Naive thymus-derived CD8-positive, alpha-beta T cell (primary cell): ENCODE data around the gene RAMP2. TPM values are rescaled to one million over a fixed set of nuclear protein-coding genes. Genes with fewer than 3 reads are reported as not detected.
"Not testable (repeated sequence)": the region's sequence is repeated elsewhere in the genome, so short reads cannot be mapped to it uniquely, and the experiment has no call there.

ENCODE experiments used
- ATAC-seq, 2 donors: fragments of 150-1000 bp; cut with Tn5 transposase in 1 of 2; sonication (Bioruptor Pico), chemical (Tn5 transposase) in 1 of 2; 1 replicate in 1 of 2; 2 replicates in 1 of 2; pipeline ENCODE4 v1.10.0; 2021; ENCODE audit warnings: mild to moderate bottlenecking in 2 of 2, moderate library complexity in 2 of 2
- POLR2A ChIA-PET: fragments of 350-600 bp; sonication (Branson Sonifier 250); formaldehyde crosslinking; loops from one replicate; lab custom pipeline; 2021; ENCODE audit warnings: antibody characterized with exemption; lab: Charles Lee
- DNase-seq, 10 donors: peaks; one replicate each; pipeline versions ENCODE4 v3.0.0 to v3.0.0-alpha.2; 2020 to 2022
- H3K27ac Mint-ChIP-seq, 10 donors: one replicate each; pipeline ENCODE4 v1.8.0; 2020 to 2022; ENCODE audit warnings: mild to moderate bottlenecking in 10 of 10, mixed read lengths in 10 of 10, moderate library complexity in 4 of 10, inconsistent platforms in 1 of 10
- H3K27me3 Mint-ChIP-seq, 5 donors: one replicate each; pipeline ENCODE4 v1.8.0; 2021 to 2022; ENCODE audit warnings: mixed read lengths in 5 of 5
- H3K36me3 Mint-ChIP-seq, 3 donors: one replicate each; pipeline ENCODE4 v1.8.0; 2020 to 2022; ENCODE audit warnings: mixed read lengths in 3 of 3, mild to moderate bottlenecking in 2 of 3, inconsistent platforms in 1 of 3
- H3K4me1 Mint-ChIP-seq, 4 donors: one replicate each; pipeline ENCODE4 v1.8.0; 2021 to 2022; ENCODE audit warnings: mixed read lengths in 4 of 4
- H3K4me3 Mint-ChIP-seq, 10 donors: one replicate each; pipeline ENCODE4 v1.8.0; 2020 to 2022; ENCODE audit warnings: mild to moderate bottlenecking in 10 of 10, mixed read lengths in 10 of 10, moderate library complexity in 6 of 10, inconsistent platforms in 1 of 10
- H3K9me3 Mint-ChIP-seq, 9 donors: one replicate each; pipeline ENCODE4 v1.8.0; 2020 to 2022; ENCODE audit warnings: mixed read lengths in 9 of 9, mild to moderate bottlenecking in 3 of 9, inconsistent platforms in 1 of 9, moderate library complexity in 1 of 9
- polyA plus RNA-seq, 3 donors: library from polyadenylated mRNA; unstranded; fragments of 300-500 nt; fragmentation: Illumina TruSeq; gene quantifications; one replicate each; pipeline ENCODE4 v1.2.3, GENCODE V29; 2021
- total RNA-seq, 8 experiments: library from RNA in 2 of 8; stranded (reverse) in 2 of 8; gene quantifications; one replicate each; pipeline ENCODE4 v1.2.3 and lab custom pipeline; 2021 to 2026

Gene RAMP2
- total RNA-seq = not detected
- not detected for polyA plus RNA-seq
- 0 to 0.09 (median 0) reads per million in 6 experiments for total RNA-seq (lab: John Stamatoyannopoulos, UW)

- peak; percentile 69 to 77 for ATAC-seq
- Mint-ChIP-seq H3K27me3 (peaks cover 43 to 80% (median 50%) of the 10 kb centered on the region in 5 donors), H3K4me3 (peak within 1 kb of the TSS; percentile 50 to 72 (median 65)), H3K27ac (peak within 1 kb of the TSS in 2 of 10 donors; percentile 32 to 70), H3K4me1 (peaks cover 3 to 16% (median 14%) of the 10 kb centered on the region in 4 donors), H3K9me3 (no peaks in the 10 kb centered on the region), H3K36me3 (peaks cover 0 to 3% (median 0%) of the 10 kb centered on the region in 3 donors)
- POLR2A ChIA-PET = interaction anchor here (0.6 to 3.0 kb wide), 3 partner anchors 11 to 170 kb away, joined by 3 to 13 read pairs (median 7); partner anchors contain the start of gene VPS25
- peak in 5 of 10 donors; percentile 6 to 34 (median 30) for DNase-seq
Measured at GRCh38 chr17:42760652-42761581, at the start of gene RAMP2. TSS of gene RAMP2 (plus strand) at chr17:42761227. CDS start at chr17:42761262, 35 bp downstream.

- Mint-ChIP-seq H3K4me3 (no peak overlapping the region), H3K9me3 (no peaks in the 10 kb centered on the region), H3K4me1 (peaks cover 0 to 3% (median under 1%) of the 10 kb centered on the region in 4 donors), H3K36me3 (peaks cover 17 to 91% (median 50%) of the 10 kb centered on the region in 3 donors), H3K27ac (no peak overlapping the region), H3K27me3 (no peaks in the 10 kb centered on the region)
- POLR2A ChIA-PET = no interaction called here
- DNase-seq (peak in 9 of 10 donors; percentile 6 to 73 (median 55)), ATAC-seq (peak; percentile 89 to 94)
Measured at GRCh38 chr17:42720996-42721583, 39.9 kb upstream of the RAMP2 start.

GRCh38 chr17:42723636-42724035, 37.4 kb upstream of the RAMP2 start:
- Mint-ChIP-seq H3K36me3 (peaks cover 7 to 85% (median 33%) of the 10 kb centered on the region in 3 donors), H3K27ac (peak overlapping the region in 1 of 10 donors; percentile 43), H3K4me3 (no peak overlapping the region), H3K4me1 (peaks cover 0 to 3% (median under 1%) of the 10 kb centered on the region in 4 donors), H3K27me3 (no peaks in the 10 kb centered on the region), H3K9me3 (no peaks in the 10 kb centered on the region)
- DNase-seq = no peak
- POLR2A ChIA-PET = no interaction called here
- ATAC-seq = no peak

- Mint-ChIP-seq H3K27ac (no peak overlapping the region), H3K9me3 (no peaks in the 10 kb centered on the region), H3K4me1 (peaks cover 0 to 3% (median under 1%) of the 10 kb centered on the region in 4 donors), H3K4me3 (no peak overlapping the region), H3K27me3 (no peaks in the 10 kb centered on the region), H3K36me3 (peaks cover 6 to 88% (median 28%) of the 10 kb centered on the region in 3 donors)
- no peak for DNase-seq
- no peak for ATAC-seq
- POLR2A ChIA-PET = no interaction called here
Measured at GRCh38 chr17:42725143-42725542, 35.9 kb upstream of the RAMP2 start.

GRCh38 chr17:42740699-42741098, 20.3 kb upstream of the RAMP2 start:
- no peaks in the 10 kb centered on the region for H3K27me3 Mint-ChIP-seq
- H3K4me1 Mint-ChIP-seq = peaks cover 16 to 49% (median 28%) of the 10 kb centered on the region in 4 donors
- no peak for DNase-seq
- no peaks in the 10 kb centered on the region for H3K9me3 Mint-ChIP-seq
- ATAC-seq = no peak
- peaks cover 0 to 8% (median 0%) of the 10 kb centered on the region in 3 donors for H3K36me3 Mint-ChIP-seq
- H3K27ac Mint-ChIP-seq = peak overlapping the region in 1 of 10 donors; percentile 5
- POLR2A ChIA-PET = interaction anchor here (0.7 to 2.0 kb wide), 2 partner anchors 33 to 309 kb away, joined by 4 read pairs; partner anchors contain the start of gene VPS25
- H3K4me3 Mint-ChIP-seq = no peak overlapping the region

GRCh38 chr17:42742916-42743315, 18.1 kb upstream of the RAMP2 start:
- not testable (repeated sequence) for H3K36me3 Mint-ChIP-seq, H3K27me3 Mint-ChIP-seq, H3K9me3 Mint-ChIP-seq, DNase-seq, ATAC-seq
- Mint-ChIP-seq H3K27ac (peak overlapping the region in 2 of 10 donors; percentile 43 to 61), H3K4me1 (peaks cover 16 to 39% (median 25%) of the 10 kb centered on the region in 4 donors), H3K4me3 (peak overlapping the region in 5 of 10 donors; percentile 27 to 51 (median 33))
- POLR2A ChIA-PET = interaction anchor here (0.7 to 2.0 kb wide), 3 partner anchors 31 to 885 kb away, joined by 4 to 5 read pairs (median 4); partner anchors contain the start of gene VPS25

GRCh38 chr17:42743595-42744282, 17.3 kb upstream of the RAMP2 start:
- H3K27me3 Mint-ChIP-seq = peaks cover 0 to 10% (median 2%) of the 10 kb centered on the region in 5 donors
- peak overlapping the region; percentile 76 to 97 (median 95) for H3K27ac Mint-ChIP-seq
- ATAC-seq (no peak), DNase-seq (no peak)
- H3K36me3 Mint-ChIP-seq = peaks cover 0 to 2% (median 0%) of the 10 kb centered on the region in 3 donors
- H3K4me1 Mint-ChIP-seq = peaks cover 16 to 39% (median 25%) of the 10 kb centered on the region in 4 donors
- H3K4me3 Mint-ChIP-seq = peak overlapping the region; percentile 88 to 99 (median 95)
- H3K9me3 Mint-ChIP-seq = no peaks in the 10 kb centered on the region
- POLR2A ChIA-PET = interaction anchor here (0.7 to 2.1 kb wide), 5 partner anchors 15 to 886 kb away, joined by 3 to 9 read pairs (median 5); partner anchors contain the start of genes DHX8 and VPS25

- ATAC-seq = peak; percentile 68 to 73
- no peaks in the 10 kb centered on the region for H3K36me3 Mint-ChIP-seq
- no peaks in the 10 kb centered on the region for H3K9me3 Mint-ChIP-seq
- H3K4me3 Mint-ChIP-seq = peak overlapping the region; percentile 88 to 99 (median 95)
- H3K4me1 Mint-ChIP-seq = peaks cover 16 to 39% (median 25%) of the 10 kb centered on the region in 4 donors
- DNase-seq = peak in 8 of 10 donors; percentile 5 to 76 (median 56)
- POLR2A ChIA-PET = interaction anchor here (1.0 to 2.1 kb wide), 3 partner anchors 14 to 67 kb away, joined by 4 to 9 read pairs (median 6); partner anchors contain the start of genes PLEKHH3 and VPS25
- H3K27me3 Mint-ChIP-seq = peaks cover 0 to 10% (median 6%) of the 10 kb centered on the region in 5 donors
- H3K27ac Mint-ChIP-seq = peak overlapping the region; percentile 76 to 97 (median 95)
Measured at GRCh38 chr17:42744283-42744805, 16.7 kb upstream of the RAMP2 start.

GRCh38 chr17:42744806-42745617, 16.0 kb upstream of the RAMP2 start, which contains the start of gene EZH1:
TSS of gene EZH1 (minus strand) at chr17:42745040. CDS start at chr17:42728941, 16,099 bp downstream.
- peak within 1 kb of the TSS; percentile 76 to 97 (median 95) for H3K27ac Mint-ChIP-seq
- peak within 1 kb of the TSS; percentile 88 to 99 (median 95) for H3K4me3 Mint-ChIP-seq
- ATAC-seq (peak; percentile 89 to 90), DNase-seq (peak; percentile 86 to 95 (median 93))
- no peaks in the 10 kb centered on the region for H3K9me3 Mint-ChIP-seq
- no peaks in the 10 kb centered on the region for H3K36me3 Mint-ChIP-seq
- POLR2A ChIA-PET = interaction anchor here (1.0 to 2.1 kb wide), 4 partner anchors 8 to 68 kb away, joined by 4 to 9 read pairs (median 5); partner anchors contain the start of genes PLEKHH3 and VPS25
- peaks cover 16 to 39% (median 24%) of the 10 kb centered on the region in 4 donors for H3K4me1 Mint-ChIP-seq
- peaks cover 0 to 10% (median 7%) of the 10 kb centered on the region in 5 donors for H3K27me3 Mint-ChIP-seq

GRCh38 chr17:42748202-42748907, 12.7 kb upstream of the RAMP2 start:
- H3K36me3 Mint-ChIP-seq = no peaks in the 10 kb centered on the region
- H3K27ac Mint-ChIP-seq = no peak overlapping the region
- POLR2A ChIA-PET = no interaction called here
- no peaks in the 10 kb centered on the region for H3K9me3 Mint-ChIP-seq
- H3K27me3 Mint-ChIP-seq = peaks cover 0 to 16% (median 10%) of the 10 kb centered on the region in 5 donors
- DNase-seq (no peak), ATAC-seq (no peak)
- peaks cover 10 to 19% (median 17%) of the 10 kb centered on the region in 4 donors for H3K4me1 Mint-ChIP-seq
- no peak overlapping the region for H3K4me3 Mint-ChIP-seq
